ENCODE measurements around the gene CABP4.

The CABP4 gene

DNA sequence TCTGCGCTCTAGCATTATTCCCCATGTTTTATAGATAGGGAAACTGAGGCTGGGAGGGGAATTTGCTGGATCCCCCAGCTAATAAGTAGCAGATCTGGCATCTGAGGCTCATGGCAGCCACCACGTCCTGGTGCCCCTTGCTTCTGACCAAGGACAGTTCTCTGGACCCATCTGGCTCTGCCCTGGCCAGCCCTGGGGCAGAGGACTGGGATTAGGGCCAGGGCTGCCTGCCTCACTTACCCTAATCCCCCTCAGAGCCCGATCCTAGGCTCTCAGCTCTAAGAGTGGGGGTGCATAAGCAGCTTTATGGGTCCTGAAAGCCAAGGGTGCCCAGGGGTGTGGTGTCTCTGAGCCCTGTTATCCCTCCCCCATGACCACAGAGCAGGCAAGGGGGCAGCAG lies at the start of gene CABP4:
Gene CABP4, plus strand, starts transcription at position 301 of the 400 bp plus-strand sequence. Its CDS starts 70 bp downstream, at position 371.
- no peak for DNase-seq (ENCODE audit: low read depth in 2 of 2)

DNA sequence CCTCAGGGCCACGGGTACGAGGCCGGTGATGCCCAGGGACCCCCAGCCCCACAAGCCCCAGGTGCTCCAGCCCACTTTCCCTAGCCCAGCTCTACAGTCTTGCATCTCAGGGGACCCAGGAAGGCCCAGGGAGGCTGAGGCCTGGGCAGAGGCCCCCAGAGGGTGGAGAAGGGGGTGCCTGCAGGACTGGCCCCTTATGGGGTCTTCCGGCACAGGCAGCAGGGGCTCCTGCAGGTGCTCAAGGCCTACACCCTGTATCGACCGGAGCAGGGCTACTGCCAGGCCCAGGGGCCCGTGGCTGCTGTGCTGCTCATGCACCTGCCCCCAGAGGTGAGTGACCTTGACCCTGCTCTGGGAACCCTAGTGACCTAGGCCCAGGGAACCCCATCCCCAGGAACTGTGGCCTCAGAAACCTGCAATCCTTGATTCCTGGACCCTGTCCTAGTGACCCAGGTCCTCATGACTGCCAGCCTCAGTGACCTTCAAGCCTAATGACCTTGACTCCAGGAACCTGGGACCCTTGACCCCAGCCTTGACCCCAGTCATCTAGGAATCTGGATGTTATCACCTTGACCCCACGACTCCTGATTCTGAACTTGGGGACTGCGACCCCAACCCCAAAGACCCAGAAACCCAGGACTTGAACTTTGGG lies 49.3 kb upstream of the CABP4 start:
- DNase-seq (ENCODE audit: low read depth in 2 of 2) = no peak

DNA sequence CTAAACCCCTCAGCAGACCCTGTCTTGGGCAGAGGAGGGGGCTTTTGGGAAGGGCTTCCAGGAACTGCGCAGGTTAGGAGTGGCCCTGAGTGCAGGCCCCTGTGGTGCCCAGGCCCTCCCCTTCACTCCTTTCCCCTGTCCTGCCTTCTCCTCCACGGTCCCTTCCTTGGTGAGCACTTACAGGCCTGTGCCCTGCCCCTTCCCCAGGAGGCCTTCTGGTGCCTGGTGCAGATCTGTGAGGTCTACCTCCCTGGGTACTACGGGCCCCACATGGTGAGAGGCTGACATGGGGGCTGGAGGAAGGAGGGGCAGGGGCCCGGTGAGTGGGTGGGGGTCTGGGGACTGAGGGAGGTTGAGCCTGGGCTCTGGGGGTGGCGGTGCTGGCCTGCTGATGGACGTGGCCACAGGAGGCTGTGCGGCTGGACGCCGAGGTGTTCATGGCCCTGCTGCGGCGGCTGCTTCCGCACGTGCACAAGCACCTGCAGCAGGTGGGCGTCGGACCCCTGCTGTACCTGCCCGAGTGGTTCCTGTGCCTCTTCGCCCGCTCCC lies 48.7 kb upstream of the CABP4 start:
- no peak for DNase-seq (ENCODE audit: low read depth in 2 of 2)

DNA sequence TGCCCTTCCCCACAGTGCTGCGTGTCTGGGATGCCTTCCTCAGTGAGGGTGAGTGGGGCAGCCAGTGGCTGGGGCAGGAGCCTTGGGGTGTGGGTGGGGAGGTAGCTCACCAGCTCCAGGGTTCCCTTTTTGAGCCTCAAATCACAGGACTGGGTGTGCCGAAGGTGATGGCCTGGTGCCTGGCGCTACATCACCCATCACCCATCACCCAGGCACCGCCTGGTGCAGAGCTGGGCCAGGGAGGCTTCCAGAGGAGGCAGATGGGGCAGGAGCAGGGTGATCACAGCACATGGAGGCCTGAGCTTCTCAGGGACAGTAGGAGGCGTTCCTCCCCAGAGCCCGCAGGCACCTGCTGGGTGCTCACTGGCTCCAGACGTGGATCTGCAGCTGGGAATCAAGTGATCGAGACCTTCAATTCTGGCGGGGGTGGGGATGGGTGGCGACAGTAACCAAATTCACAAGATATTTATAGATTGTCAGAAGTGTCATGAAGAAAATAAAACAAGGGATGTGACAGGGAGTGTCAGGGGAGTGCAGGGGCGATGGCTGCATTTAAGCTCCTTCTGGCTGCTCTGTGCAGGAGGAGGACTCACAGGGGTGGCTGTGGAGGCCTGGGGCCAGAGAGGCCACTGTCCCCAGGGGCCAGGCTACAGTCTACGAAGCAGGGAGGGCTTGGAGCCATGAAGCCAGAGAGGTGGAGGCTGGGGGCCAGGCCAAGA lies 48.0 kb upstream of the CABP4 start:
- no peak for DNase-seq (ENCODE audit: low read depth in 2 of 2)

DNA sequence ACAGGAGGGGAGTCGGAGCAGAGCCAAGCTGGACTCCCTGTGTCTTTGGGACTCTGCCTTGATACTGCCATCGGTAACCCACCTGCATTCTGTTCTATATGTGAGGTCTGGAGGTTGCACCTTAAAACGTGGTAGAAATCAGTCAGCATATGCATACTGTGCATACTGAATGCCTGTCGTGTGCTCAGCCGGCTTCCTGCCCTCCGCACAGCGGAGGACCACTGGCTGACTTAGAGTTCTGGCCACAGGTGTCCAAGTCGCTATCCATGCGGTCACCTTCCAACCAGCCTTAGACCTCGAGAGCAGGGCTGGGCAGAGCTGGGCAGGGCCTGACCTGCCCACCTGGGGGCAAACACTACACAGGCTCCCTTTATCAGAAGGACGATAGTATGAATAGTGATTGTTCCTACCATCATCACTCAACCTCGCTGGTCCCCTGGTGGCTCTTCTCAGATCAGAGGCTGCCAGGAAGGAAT lies 47.4 kb upstream of the CABP4 start:
- DNase-seq (ENCODE audit: low read depth in 2 of 2) = no peak

DNA sequence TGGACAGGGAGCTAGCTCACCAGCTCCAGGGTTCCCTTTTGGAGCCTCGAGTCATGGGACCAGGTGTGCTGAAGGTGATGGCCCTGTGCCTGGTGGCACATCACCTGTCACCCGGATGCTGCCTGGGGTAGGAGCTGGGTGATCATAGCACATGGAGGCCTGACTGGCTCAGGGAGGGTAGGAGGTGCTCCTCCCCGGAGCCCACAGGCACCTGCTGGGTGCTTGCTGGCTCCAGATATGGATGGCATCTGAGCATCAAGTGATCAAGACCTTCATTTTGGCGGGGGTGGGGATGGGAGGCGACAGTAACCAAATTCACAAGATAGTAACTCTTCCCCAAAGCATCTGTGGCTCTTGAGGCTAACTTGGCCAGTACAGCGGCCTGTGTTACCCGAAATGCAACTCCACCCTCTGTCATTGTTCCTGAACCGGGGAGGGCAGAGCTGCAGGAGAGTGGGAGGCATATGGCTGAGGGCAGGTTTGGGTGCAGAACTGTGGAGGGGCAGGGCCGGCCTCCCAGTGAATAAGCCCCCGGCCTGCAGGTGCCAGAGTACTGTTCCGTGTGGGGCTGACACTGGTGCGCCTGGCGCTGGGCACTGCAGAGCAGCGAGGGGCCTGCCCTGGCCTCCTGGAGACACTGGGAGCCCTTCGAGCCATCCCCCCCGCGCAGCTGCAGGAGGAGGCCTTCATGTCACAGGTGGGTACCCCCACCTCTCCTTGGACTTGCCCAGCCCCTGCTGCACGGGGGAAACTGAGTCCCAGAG lies 46.5 kb upstream of the CABP4 start:
- no peak for DNase-seq (ENCODE audit: low read depth in 2 of 2)

DNA sequence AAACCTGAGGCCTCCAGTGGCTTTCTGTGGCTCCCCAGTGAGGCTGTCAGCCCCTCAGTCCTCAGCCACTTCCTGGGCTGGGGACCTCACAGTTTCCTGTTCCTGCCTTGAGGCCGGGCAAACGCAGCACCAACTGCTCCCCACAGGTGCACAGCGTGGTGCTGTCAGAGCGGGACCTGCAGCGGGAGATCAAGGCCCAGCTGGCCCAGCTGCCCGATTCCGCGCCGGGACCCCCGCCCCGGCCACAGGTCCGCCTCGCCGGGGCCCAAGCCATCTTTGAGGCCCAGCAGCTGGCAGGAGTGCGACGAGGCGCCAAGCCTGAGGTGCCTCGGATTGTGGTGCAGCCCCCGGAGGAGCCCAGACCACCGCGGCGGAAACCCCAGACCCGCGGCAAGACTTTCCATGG lies 45.9 kb upstream of the CABP4 start:
- DNase-seq (ENCODE audit: low read depth in 2 of 2) = no peak

DNA sequence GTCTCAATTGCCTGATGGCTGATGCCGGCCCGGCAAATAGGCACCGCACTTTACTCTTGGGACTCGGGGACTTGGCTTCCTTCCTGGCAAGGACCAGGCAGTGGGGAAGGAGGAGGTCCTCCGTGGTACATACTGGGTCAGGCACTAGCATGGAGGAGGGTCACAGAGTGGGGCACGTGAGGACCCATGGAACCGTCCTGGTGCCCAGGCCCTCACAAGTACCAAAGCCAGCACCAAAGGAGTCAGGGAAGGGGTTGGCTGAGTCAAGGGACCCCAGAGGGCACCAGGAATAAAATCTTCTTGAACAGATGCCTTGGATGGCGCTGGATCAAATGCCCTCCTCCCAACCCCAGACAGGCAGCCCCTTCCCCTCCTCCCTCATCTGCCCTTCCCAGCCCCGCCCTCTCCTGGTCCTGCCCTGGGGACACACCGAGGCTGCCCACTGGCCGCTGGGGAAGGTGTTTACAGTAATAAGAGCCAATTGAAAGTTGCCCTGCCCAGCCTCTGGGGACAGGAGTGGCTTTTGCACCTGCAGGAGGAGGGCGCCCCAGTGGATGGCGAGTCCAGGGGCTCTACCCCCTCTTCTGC lies 45.3 kb upstream of the CABP4 start:
- no peak for DNase-seq (ENCODE audit: low read depth in 2 of 2)

DNA sequence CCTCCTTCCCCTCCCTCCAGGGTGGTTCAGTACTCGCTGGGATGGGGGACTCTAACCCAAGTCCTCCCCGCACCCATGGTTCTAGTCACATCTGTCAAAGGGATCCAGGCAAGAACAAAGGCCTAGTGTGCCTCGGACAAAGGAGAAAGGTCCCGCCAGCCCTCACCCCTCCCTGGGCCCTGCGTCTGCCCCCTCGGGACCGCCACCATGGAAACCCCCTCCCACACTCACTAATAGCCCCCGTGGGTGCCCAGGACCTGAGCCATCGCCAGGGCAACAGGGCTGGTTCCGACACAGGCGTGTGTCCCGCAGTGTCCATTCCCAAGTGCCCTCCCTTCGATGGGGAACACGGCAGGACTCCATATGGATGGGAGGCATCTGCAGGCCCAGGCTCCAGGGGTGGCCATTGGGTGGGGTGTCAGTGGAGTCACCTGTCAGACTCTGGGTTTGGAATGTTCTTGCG lies 44.8 kb upstream of the CABP4 start:
- no peak for DNase-seq (ENCODE audit: low read depth in 2 of 2)

DNA sequence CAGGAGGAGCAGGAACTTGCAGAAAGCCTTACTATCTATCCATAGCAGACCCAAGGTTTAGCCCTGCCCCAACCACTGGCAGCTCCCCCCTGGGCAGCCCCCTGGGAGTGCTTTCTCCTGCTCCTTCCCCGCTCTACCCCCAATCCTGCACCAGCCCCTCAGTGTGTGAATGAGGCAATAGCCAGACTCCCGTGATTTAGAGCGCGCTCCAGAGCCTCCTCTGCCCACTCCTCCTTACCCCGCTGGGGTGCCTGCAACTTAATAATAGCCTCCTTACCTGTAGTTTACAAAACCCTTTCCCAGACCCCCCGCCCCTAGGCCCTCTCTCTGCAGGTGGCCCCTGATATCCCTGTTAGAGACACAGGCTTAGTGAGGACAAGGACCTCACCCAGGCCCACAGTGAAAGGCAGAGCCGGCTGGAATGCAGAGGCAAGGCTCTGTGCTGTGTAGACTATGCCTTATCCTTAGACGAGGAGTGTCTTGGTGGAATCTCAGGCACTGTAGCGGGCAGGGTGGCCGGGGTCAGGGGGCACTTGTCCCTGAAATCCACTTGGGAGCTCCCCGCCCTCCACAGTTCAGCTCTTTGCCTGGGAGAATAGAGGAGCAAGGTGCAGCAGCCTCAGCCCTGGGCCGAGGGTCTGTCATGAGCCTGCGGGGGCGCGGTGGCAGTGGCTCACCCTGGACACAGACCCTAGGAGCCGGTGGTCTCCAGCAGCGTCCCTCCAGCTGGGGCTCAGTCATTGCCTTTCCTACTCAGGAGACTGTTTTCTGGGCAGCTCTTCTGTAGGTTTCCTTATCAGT lies 44.0 kb upstream of the CABP4 start:
- DNase-seq (ENCODE audit: low read depth in 2 of 2) = no peak

DNA sequence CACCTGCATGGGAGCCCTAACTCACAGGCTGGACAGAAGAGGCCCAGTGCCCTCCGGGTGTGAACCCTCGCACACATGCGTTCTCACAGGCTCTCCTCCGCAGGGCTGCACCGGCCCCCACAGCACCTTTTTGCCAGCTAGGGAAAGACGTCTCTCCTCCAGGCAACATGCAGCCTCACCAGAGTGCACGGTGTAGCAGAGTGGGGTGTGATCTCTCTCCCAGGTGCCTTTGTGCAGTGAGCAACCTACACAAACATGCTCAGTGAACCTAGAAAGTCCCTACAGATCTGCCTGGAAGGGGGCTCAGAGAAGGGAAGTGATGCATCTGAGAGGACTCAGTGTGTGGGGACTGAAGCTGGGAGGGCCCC lies 43.4 kb upstream of the CABP4 start:
- no peak for DNase-seq (ENCODE audit: low read depth in 2 of 2)

DNA sequence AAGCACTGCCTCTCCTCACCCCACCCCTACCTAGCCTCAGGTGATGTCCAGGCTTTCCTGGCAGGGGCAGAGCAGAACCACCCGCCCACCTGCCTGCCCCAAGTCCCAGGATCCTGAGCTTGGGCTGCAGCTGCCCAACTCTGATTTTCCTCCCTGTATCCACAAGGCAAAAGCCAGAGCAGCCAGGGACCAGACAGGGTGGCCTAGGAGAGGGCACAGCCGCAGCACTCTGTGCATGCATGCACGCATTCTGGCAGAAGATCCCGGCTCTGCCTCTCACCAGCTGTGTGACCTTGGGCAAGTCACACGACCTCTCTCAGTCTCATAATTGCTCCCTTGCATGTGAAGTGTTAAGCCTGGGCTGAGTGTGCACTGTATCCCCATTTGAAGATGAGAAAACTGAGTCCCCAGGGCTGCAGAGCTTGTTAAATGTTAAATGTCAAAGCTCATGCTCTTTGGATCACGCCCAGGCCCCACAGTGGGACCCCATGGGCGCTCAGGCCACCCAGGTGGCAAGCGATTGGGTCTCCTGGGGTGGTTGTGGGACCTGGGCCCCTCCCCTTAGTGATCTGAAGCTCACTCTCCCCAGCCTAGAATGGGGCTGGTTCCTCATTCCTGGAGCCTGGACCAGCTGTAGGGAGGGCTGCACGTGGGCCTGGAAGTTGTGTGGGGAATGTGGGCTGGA lies 42.5 kb upstream of the CABP4 start:
- DNase-seq (ENCODE audit: low read depth in 2 of 2) = no peak

DNA sequence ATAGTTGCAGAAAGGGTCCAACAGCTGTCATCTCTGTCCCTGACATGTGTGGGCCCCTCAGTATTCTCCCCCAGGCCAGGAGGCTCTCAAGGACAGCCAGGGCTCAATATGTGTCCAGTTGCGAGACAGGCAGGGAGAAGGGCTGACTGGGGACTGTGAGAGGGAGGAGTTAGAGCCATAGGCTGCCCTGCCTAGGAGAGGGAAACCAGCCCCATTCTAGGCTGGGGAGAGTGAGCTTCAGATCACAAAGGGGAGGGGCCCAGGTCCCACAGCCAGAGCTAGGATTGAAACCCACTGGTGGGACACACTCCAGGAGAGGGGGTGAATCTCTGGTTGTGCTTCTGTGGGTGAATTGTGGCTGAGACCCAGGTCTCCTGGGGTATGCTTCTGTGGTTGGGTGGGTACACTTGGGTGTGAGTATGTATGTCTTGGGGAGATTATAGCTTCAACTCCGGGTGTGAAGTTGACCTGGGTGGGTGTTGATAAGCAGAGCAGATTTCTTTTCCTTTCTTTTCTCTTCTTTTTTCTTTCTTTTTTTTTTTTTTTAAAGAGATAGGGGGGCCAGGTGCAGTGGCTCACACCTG lies 41.8 kb upstream of the CABP4 start:
- DNase-seq (ENCODE audit: low read depth in 2 of 2) = no peak

DNA sequence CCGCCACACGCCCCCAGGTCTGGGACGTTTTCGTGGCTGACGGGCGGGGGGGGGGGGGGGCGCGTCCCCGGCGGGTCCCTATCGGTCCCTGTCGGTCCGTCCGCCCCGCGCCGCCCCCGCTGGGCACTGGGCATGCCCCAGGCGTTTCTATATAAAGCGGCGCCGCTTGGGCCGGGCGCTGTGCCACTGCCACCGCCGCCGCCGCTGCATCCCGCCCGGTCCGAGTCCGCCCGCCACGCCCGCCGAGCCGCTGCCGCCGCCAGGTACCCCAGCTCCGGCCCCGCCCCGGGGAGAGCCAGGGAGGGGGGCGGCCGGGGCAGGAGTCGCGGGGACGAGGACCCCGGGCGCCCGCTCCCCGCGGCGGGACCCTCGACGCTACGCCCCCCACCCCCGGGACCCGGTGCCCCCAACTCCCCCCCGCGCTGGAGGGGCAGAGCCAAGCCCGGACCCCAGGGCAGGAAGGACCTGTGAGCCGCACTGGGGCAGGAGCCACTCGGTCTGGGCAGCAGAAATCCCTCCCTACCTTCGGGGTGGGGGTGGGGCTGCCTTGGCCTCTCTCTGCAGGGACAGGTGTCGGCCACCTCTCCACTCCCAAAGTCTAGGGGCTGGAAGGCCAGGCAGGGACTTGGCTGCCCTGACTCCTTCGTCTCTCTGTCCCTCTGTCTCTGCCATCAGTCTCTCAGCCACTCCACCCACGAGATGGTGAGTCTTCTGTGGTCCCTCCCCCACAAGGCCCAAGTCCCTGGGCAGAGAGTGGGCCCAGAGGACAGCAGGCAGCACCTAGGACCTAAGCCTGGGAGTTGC lies 39.5 kb upstream of the CABP4 start, which contains the start of gene CARNS1:
Gene CARNS1, plus strand, starts transcription at position 178 of the 804 bp plus-strand sequence. Its CDS starts 522 bp downstream, at position 700.
- no peak for DNase-seq (ENCODE audit: low read depth in 2 of 2)

DNA sequence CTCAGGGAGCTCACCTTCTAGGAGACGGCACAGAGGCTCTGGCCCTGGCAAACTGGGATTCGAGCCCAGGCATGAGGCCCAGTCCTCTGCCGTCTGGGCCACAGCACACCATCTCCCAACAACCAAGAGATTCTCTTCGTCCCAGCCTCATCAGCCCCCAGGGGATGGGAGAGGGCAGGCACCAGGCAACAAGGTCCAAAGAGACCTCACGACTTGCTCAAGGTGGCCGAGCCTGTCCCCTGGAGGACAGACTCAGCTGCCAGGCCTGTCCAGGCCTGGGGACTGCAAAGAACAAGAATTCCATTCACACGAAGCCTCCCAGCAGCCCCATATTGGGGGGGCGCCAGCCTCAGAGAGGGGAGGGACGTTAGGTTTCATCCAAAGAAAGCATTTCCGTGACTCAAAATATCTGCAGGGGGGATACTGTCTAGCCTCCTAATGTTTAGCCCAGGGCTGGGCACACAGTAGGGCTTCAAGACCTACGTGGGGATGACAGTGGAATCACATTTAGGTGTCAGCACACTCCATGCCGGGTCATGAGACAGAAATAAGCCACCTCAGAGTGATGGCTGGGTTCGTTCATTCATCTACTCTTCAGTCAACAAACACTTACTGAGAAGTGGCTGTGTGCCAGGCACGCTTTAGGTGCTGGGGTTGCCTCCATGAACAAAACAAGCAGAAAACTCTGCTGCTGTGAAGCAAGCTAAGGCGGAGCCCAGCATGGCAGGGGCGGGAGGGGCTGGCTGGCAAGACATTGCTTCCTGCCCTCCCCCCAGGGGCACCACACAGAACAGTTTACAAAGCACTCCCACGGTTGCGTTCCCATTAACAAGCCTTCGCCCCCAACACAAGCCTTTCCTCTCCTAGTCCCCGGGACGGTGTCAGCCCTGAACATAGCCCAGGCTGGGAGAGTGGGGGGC lies 38.5 kb upstream of the CABP4 start:
- no peak for DNase-seq (ENCODE audit: low read depth in 2 of 2)

DNA sequence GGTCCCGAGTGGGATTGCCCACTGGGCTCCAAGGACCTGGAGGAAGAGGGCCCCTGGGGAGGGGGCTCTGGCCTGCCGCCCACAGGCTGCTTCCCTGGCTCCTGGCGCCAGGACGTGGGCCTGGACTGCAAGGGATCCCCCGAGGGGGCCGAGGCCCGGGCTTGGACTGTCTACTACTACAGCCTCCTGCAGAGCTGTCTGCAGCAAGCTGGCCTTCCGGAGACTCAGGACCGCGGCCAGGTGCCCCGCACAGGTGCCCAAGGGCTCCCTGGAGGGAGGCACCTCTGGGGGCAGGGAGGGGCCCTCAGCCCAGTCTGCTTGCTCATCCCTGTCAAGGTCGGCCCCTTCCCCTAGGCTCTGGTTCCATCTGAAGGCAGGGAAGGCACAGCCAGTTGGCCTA lies 37.7 kb upstream of the CABP4 start:
- no peak for DNase-seq (ENCODE audit: low read depth in 2 of 2)

DNA sequence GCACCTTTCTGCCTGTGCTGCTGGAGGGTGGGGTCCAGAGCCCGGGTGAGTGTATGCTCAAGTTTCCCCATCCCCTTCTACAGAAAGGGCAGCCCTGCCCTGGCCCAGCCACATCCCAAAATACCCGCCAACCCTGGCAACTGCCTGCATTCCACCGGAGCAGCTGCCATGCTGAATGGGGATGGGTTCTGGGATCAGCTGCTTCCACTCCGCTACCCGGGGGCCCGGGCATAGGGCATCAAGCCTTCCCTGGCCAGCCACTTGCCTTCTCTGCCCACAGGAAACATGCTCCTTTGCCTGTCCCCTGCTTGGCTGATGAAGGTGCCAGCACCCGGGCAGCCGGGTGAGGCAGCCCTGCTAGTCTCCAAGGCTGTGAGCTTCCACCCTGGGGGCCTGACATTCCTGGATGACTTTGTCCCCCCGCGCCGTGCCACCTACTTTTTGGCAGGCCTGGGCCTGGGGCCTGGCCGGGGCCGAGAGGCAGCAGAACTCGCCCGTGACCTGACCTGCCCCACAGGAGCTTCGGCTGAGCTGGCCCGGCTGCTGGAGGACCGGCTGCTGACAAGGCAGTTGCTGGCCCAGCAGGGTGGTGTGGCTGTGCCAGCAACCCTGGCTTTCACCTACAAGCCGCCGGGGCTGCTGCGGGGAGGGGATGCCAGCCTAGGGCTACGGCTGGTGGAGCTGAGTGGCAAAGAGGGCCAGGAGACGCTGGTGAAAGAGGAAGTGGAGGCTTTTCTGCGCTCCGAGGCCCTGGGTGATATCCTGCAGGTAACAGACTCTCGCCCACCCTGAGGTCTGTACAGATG lies 36.5 kb upstream of the CABP4 start:
- DNase-seq (ENCODE audit: low read depth in 2 of 2) = no peak
